Peyer's patch (tissue), 4 donors: ENCODE results near the gene SEMA4A. TPM values are rescaled to one million over a fixed set of nuclear protein-coding genes. Genes with fewer than 3 reads are reported as not detected.
"Not testable (repeated sequence)": the region's sequence is repeated elsewhere in the genome, so short reads cannot be mapped to it uniquely, and the experiment has no call there.

Source experiments
- DNase-seq, 3 donors: peaks; one replicate each; pipeline ENCODE4 v3.0.0-alpha.2; 2017 to 2019
- H3K27ac ChIP-seq, 4 donors: fragments of 200-600 bp; sonication (generic); one replicate each; pipeline ENCODE4 v1.5.1; 2016 to 2019
- H3K27me3 ChIP-seq, 2 donors: fragments of 200-600 bp; sonication (generic); one replicate each; pipeline ENCODE4 v1.5.1; 2019
- H3K36me3 ChIP-seq, 3 donors: fragments of 200-600 bp; sonication (generic); one replicate each; pipeline ENCODE4 v1.5.1; 2016 to 2019
- H3K4me1 ChIP-seq, 4 donors: fragments of 200-600 bp; sonication (generic); one replicate each; pipeline ENCODE4 v1.5.1; 2016 to 2019
- H3K4me3 ChIP-seq, 4 donors: fragments of 200-600 bp; sonication (generic); 1 replicate in 3 of 4; 2 replicates in 1 of 4; pipeline ENCODE4 v1.5.1; 2016 to 2019; ENCODE audit warnings: mild to moderate bottlenecking in 1 of 4
- H3K9me3 ChIP-seq, 4 donors: fragments of 200-600 bp; sonication (generic); one replicate each; pipeline ENCODE4 v1.5.1; 2016 to 2019; ENCODE audit warnings: mild to moderate bottlenecking in 1 of 4
- POLR2A ChIP-seq, 2 donors: fragments of 450-650 bp; IDR thresholded peaks; one replicate each; pipeline ENCODE4 v1.5.1; 2017; ENCODE audit warnings: antibody characterized with exemption in 2 of 2, mild to moderate bottlenecking in 2 of 2, moderate library complexity in 2 of 2
- total RNA-seq, 4 donors: library from RNA; depleted of rRNA; stranded (reverse); fragments of >200 nt; gene quantifications; one replicate each; pipeline ENCODE4 v1.1.0, GENCODE V29; 2016
- TF ChIP-seq, protein P1 (sequence below), 6 experiments: fragments of 450-650 bp in 4 of 6; fragments of 200-600 bp in 2 of 6; sonication (generic) in 1 of 6; IDR thresholded peaks; one replicate each; pipeline ENCODE4 v1.5.1; 2017 to 2019; ENCODE audit warnings: antibody characterized with exemption in 6 of 6, mild to moderate bottlenecking in 3 of 6, moderate library complexity in 1 of 6

Gene SEMA4A
- total RNA-seq, 4 donors from 2014 or later = 1.5 to 19.0 (median 3.2) TPM

GRCh38 chr1:156118177-156118868 lies 35.1 kb upstream of the SEMA4A start:
- Histone ChIP-seq H3K36me3 (no peaks in the 10 kb centered on the region), H3K27ac (peak overlapping the region; percentile 55 to 97 (median 86)), H3K4me1 (peaks cover 12 to 70% (median 15%) of the 10 kb centered on the region in 4 donors), H3K4me3 (peak overlapping the region in 2 of 4 donors; percentile 74 to 98), H3K9me3 (no peaks in the 10 kb centered on the region), H3K27me3 (no peaks in the 10 kb centered on the region)
- peak in 2 of 3 donors; percentile 79 to 85 for DNase-seq
- peak; percentile 62 to 79 for TF ChIP-seq POLR2A (IDR thresholded peaks at IDR 0.05)
- TF ChIP-seq, protein P1, sequence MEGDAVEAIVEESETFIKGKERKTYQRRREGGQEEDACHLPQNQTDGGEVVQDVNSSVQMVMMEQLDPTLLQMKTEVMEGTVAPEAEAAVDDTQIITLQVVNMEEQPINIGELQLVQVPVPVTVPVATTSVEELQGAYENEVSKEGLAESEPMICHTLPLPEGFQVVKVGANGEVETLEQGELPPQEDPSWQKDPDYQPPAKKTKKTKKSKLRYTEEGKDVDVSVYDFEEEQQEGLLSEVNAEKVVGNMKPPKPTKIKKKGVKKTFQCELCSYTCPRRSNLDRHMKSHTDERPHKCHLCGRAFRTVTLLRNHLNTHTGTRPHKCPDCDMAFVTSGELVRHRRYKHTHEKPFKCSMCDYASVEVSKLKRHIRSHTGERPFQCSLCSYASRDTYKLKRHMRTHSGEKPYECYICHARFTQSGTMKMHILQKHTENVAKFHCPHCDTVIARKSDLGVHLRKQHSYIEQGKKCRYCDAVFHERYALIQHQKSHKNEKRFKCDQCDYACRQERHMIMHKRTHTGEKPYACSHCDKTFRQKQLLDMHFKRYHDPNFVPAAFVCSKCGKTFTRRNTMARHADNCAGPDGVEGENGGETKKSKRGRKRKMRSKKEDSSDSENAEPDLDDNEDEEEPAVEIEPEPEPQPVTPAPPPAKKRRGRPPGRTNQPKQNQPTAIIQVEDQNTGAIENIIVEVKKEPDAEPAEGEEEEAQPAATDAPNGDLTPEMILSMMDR (IDR thresholded peaks at IDR 0.05) = no peak

- Histone ChIP-seq H3K36me3 (no peaks in the 10 kb centered on the region), H3K27ac (peak overlapping the region; percentile 26 to 97 (median 80)), H3K4me1 (peaks cover 13 to 73% (median 21%) of the 10 kb centered on the region in 4 donors), H3K4me3 (peak overlapping the region in 1 of 4 donors; percentile 74), H3K9me3 (no peaks in the 10 kb centered on the region), H3K27me3 (no peaks in the 10 kb centered on the region)
- DNase-seq = peak in 2 of 3 donors; percentile 75 to 77
- TF ChIP-seq, protein P1 (IDR thresholded peaks at IDR 0.05) = peak in 2 of 6 experiments; percentile 1 to 6
- no peak for TF ChIP-seq POLR2A (IDR thresholded peaks at IDR 0.05)
These were observed 33.7 kb upstream of the SEMA4A start for GRCh38 chr1:156119503-156120209.

DNA sequence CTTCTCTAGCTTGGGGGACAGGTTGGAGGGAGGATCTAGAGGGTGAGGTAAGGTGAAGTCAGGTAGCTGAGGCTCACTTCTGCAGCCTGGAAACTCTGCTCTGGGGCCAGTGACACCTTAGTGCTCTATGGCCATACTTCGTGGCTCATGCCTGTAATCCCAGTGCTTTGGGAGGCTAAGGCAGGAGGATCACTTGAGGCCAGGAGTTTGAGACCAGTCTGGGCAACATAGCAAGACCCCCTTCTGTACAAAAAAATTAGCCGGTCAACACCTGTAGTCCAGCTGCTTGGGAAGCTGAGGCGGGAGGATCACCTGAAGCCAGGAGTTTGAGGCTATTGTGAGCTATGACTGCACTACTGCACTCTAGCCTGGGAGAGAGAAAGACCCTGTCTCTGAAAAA lies 33.1 kb upstream of the SEMA4A start:
- Histone ChIP-seq H3K27me3 (no peaks in the 10 kb centered on the region), H3K4me3 (peak overlapping the region in 1 of 4 donors; percentile 74), H3K36me3 (no peaks in the 10 kb centered on the region), H3K9me3 (no peaks in the 10 kb centered on the region), H3K27ac (peak overlapping the region; percentile 16 to 97 (median 51)), H3K4me1 (peaks cover 6 to 79% (median 25%) of the 10 kb centered on the region in 4 donors)
- no peak for TF ChIP-seq POLR2A (IDR thresholded peaks at IDR 0.05)
- TF ChIP-seq, protein P1 (IDR thresholded peaks at IDR 0.05) = no peak
- no peak for DNase-seq

GRCh38 chr1:156121005-156121404 lies 32.4 kb upstream of the SEMA4A start:
- Histone ChIP-seq H3K4me1 (peaks cover 0 to 86% (median 29%) of the 10 kb centered on the region in 4 donors), H3K27ac (peak overlapping the region; percentile 40 to 97 (median 84)), H3K4me3 (peak overlapping the region in 1 of 4 donors; percentile 39)
- not testable (repeated sequence) for DNase-seq, H3K36me3 ChIP-seq, H3K9me3 ChIP-seq, H3K27me3 ChIP-seq

DNA sequence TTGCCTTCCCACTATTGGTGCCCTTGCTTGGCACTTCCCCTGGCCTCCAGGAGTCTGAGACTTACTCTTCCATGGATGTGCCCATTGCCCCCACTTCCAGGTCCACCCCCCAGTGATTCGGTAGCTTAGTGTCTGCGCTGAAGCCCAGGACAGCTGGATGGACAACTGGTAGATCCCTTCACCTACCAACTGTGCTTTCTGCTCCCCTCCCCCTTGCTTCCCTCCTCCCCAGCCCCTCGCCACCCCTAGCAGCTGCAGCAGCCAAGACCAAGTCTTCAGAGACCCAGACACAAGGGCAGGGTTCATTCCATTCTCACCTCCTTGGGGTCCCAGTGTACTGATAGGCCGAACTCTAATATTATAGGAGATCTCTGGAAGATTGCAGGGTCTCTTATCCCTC lies 31.9 kb upstream of the SEMA4A start:
- H3K27ac ChIP-seq = peak overlapping the region; percentile 73 to 97 (median 93)
- H3K36me3 ChIP-seq = no peaks in the 10 kb centered on the region
- DNase-seq = no peak
- H3K4me3 ChIP-seq = peak overlapping the region in 1 of 4 donors; percentile 39
- H3K4me1 ChIP-seq = peaks cover 0 to 91% (median 32%) of the 10 kb centered on the region in 4 donors
- TF ChIP-seq, protein P1 (IDR thresholded peaks at IDR 0.05) = no peak
- TF ChIP-seq POLR2A (IDR thresholded peaks at IDR 0.05) = no peak
- H3K27me3 ChIP-seq = no peaks in the 10 kb centered on the region
- H3K9me3 ChIP-seq = no peaks in the 10 kb centered on the region

DNA sequence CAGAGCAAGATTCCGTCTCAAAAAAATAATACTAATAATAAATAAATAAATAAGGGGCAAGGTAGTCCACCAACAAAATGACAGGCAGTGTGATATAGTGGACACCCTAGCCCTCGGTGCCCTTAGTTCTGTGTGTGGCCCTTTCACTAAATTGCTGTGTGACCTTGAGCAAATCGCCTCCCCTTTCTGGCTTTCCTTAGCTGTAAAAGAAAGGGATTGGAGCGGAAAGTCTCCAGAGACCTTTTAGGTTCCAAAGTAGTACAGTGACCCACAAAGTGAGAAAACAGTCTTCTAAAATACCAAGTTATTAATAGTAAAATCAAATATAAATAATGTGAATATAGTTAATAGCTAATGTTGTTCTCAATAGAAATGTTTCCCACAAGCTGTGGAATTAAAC lies 31.3 kb upstream of the SEMA4A start:
- DNase-seq = no peak
- Histone ChIP-seq H3K9me3 (no peaks in the 10 kb centered on the region), H3K4me3 (peak overlapping the region in 2 of 4 donors; percentile 39 to 49), H3K27me3 (no peaks in the 10 kb centered on the region), H3K27ac (peak overlapping the region; percentile 73 to 97 (median 93)), H3K4me1 (peaks cover 6 to 96% (median 36%) of the 10 kb centered on the region in 4 donors), H3K36me3 (no peaks in the 10 kb centered on the region)
- no peak for TF ChIP-seq POLR2A (IDR thresholded peaks at IDR 0.05)
- TF ChIP-seq, protein P1 (IDR thresholded peaks at IDR 0.05) = no peak
